HCT116 (cell line): ENCODE results near the gene HERPUD1. TPM values are rescaled to one million over a fixed set of nuclear protein-coding genes. Genes with fewer than 3 reads are reported as not detected.

Source experiments
- ATAC-seq: fragments of 200-7000 bp; cut with Tn5 transposase; 2 replicates; pipeline ENCODE4 v1.9.1; 2020; ENCODE audit warnings: mild to moderate bottlenecking, moderate library complexity
- BruUV-seq: library from RNA; stranded (reverse); fragments of 400-500 nt; replicated peaks from 2 replicates; lab custom pipeline; 2021; lab: Mats Ljungman, UMichigan
- CTCF ChIA-PET: fragments of 300-600 bp; sonication (Branson Sonifier 250); formaldehyde crosslinking; loops from one replicate; lab custom pipeline; 2021; ENCODE audit warnings: antibody characterized with exemption; lab: Charles Lee
- POLR2A ChIA-PET: fragments of 300-600, 350-600 bp; sonication (Branson Sonifier 250); formaldehyde crosslinking; loops from one replicate; lab custom pipeline; 2021; ENCODE audit warnings: antibody characterized with exemption; lab: Charles Lee
- RAD21 ChIA-PET, 2 experiments: fragments of 300-600 bp; sonication (Branson Sonifier 250); formaldehyde crosslinking; loops; one replicate each; lab custom pipeline; 2023; ENCODE audit warnings: low total read pairs in 2 of 2; ENCODE audit not compliant: uncharacterized antibody in 2 of 2, unreplicated experiment in 2 of 2, low non-redundant PET in 1 of 2; lab: Charles Lee
- DNase-seq: peaks from one replicate; pipeline ENCODE4 v3.0.0-alpha.2; 2010; ENCODE audit warnings: low read depth, low spot score
- H2AFZ ChIP-seq: fragments of 200-600 bp; shearing (Covaris generic), sonication (generic); 2 replicates; pipeline ENCODE4 v1.6.1; 2017; ENCODE audit warnings: low read depth, mixed run types, mixed read lengths, antibody characterized with exemption, low read length; ENCODE audit not compliant: poor library complexity, severe bottlenecking
- H3K27ac ChIP-seq: 2 replicates; pipeline ENCODE4 v1.5.1; 2012; ENCODE audit warnings: low read depth, low read length
- H3K27me3 ChIP-seq: fragments of 200-600 bp; sonication (generic); 2 replicates; pipeline ENCODE4 v1.6.1; 2016; ENCODE audit warnings: mixed run types, low read length, mixed read lengths; ENCODE audit not compliant: insufficient read depth
- H3K36me3 ChIP-seq, 2 experiments: fragments of 200-500 bp in 1 of 2; fragments of 200-600 bp in 1 of 2; sonication (Bioruptor generic) in 1 of 2; sonication (generic) in 1 of 2; 2 replicates each; pipeline versions ENCODE4 v1.5.1 to v1.6.1; 2014 to 2016; ENCODE audit warnings: low read length in 2 of 2, inconsistent platforms in 1 of 2, mixed read lengths in 1 of 2, mixed run types in 1 of 2; ENCODE audit not compliant: insufficient read depth in 2 of 2, control insufficient read depth in 1 of 2
- H3K4me1 ChIP-seq, 2 experiments: fragments of 200-600 bp in 1 of 2; sonication (generic) in 1 of 2; 2 replicates each; pipeline versions ENCODE4 v1.5.1 to v1.6.1; 2012 to 2017; ENCODE audit warnings: low read length in 2 of 2, inconsistent platforms in 1 of 2, mild to moderate bottlenecking in 1 of 2, mixed read lengths in 1 of 2, mixed run types in 1 of 2, moderate library complexity in 1 of 2; ENCODE audit not compliant: insufficient read depth in 2 of 2, control insufficient read depth in 1 of 2
- H3K4me2 ChIP-seq: fragments of 200-600 bp; sonication (generic); 2 replicates; pipeline ENCODE4 v1.6.1; 2017; ENCODE audit warnings: mixed run types, low read length, mixed read lengths
- H3K4me3 ChIP-seq, 2 experiments: fragments of 200-600 bp in 1 of 2; sonication (generic) in 1 of 2; replicated peaks in 1 of 2; 2 replicates each; pipeline ENCODE4 v1.5.1; 2011 to 2016; ENCODE audit warnings: low read length in 2 of 2, control low read depth in 1 of 2, low read depth in 1 of 2, mild to moderate bottlenecking in 1 of 2, mixed read lengths in 1 of 2, mixed run types in 1 of 2
- H3K79me2 ChIP-seq: fragments of 200-600 bp; sonication (generic); 2 replicates; pipeline ENCODE4 v1.6.1; 2017; ENCODE audit warnings: mild to moderate bottlenecking, mixed run types, low read length, moderate library complexity, mixed read lengths; ENCODE audit not compliant: insufficient read depth
- H3K9ac ChIP-seq: fragments of 200-600 bp; sonication (generic); 2 replicates; pipeline ENCODE4 v1.6.1; 2016; ENCODE audit warnings: low read length, mixed read lengths
- H3K9me2 ChIP-seq: fragments of 200-600 bp; sonication (generic), shearing (Covaris generic); 2 replicates; pipeline ENCODE4 v1.6.1; 2017; ENCODE audit warnings: mixed run types, mild to moderate bottlenecking, moderate library complexity; ENCODE audit not compliant: insufficient read depth
- H3K9me3 ChIP-seq, 2 experiments: fragments of 200-500 bp in 1 of 2; fragments of 200-600 bp in 1 of 2; sonication (Bioruptor generic) in 1 of 2; sonication (generic) in 1 of 2; 2 replicates each; pipeline ENCODE4 v1.6.1; 2014 to 2017; ENCODE audit warnings: low read length in 2 of 2, mixed read lengths in 2 of 2, inconsistent platforms in 1 of 2, low read depth in 1 of 2, mild to moderate bottlenecking in 1 of 2, mixed run types in 1 of 2, moderate library complexity in 1 of 2; ENCODE audit not compliant: control insufficient read depth in 1 of 2, insufficient read depth in 1 of 2
- H4K20me1 ChIP-seq: fragments of 200-600 bp; sonication (generic), shearing (Covaris generic); 2 replicates; pipeline ENCODE4 v1.6.1; 2017; ENCODE audit warnings: mixed run types, mild to moderate bottlenecking, moderate library complexity; ENCODE audit not compliant: insufficient read depth
- CEBPB ChIP-seq: IDR thresholded peaks from 2 replicates; pipeline ENCODE4 v1.6.1; 2012; ENCODE audit warnings: low read depth
- EGR1 ChIP-seq: IDR thresholded peaks from 2 replicates; pipeline ENCODE4 v1.6.1; 2012; ENCODE audit warnings: low read depth
- ELF1 ChIP-seq: IDR thresholded peaks from 2 replicates; pipeline ENCODE4 v1.6.1; 2012; ENCODE audit warnings: low read depth, borderline replicate concordance
- FOSL1 ChIP-seq: IDR thresholded peaks from 2 replicates; pipeline ENCODE4 v1.6.1; 2012; ENCODE audit warnings: low read depth
- JUND ChIP-seq: IDR thresholded peaks from 2 replicates; pipeline ENCODE4 v1.6.1; 2012
- POLR2A ChIP-seq: IDR thresholded peaks from 2 replicates; pipeline ENCODE4 v1.7.0; 2011; ENCODE audit warnings: borderline replicate concordance; ENCODE audit not compliant: insufficient read depth, insufficient read length; ENCODE audit errors: extremely low read depth
- POLR2AphosphoS5 ChIP-seq: IDR thresholded peaks from 2 replicates; pipeline ENCODE4 v1.6.1; 2011; ENCODE audit warnings: mild to moderate bottlenecking, low read depth, low read length, moderate library complexity
- RAD21 ChIP-seq: IDR thresholded peaks from 2 replicates; pipeline ENCODE4 v1.6.1; 2012; ENCODE audit warnings: low read depth, mild to moderate bottlenecking
- SIN3A ChIP-seq: IDR thresholded peaks from 2 replicates; pipeline ENCODE4 v1.6.1; 2012; ENCODE audit warnings: low read depth
- SP1 ChIP-seq: IDR thresholded peaks from 2 replicates; pipeline ENCODE4 v1.6.1; 2012; ENCODE audit warnings: low read depth
- SRF ChIP-seq: IDR thresholded peaks from 2 replicates; pipeline ENCODE4 v1.6.1; 2012; ENCODE audit warnings: low read depth
- YY1 ChIP-seq: IDR thresholded peaks from 2 replicates; pipeline ENCODE4 v1.6.1; 2011; ENCODE audit warnings: low read length, low read depth, moderate library complexity, mild to moderate bottlenecking; ENCODE audit not compliant: insufficient replicate concordance; ENCODE audit errors: extremely low read depth
- ZFX ChIP-seq: fragments of 450-650 bp; IDR thresholded peaks from 2 replicates; pipeline ENCODE4 v1.6.1; 2017
- ZNF274 ChIP-seq: fragments of 200-500 bp; sonication (Bioruptor generic); IDR thresholded peaks from 2 replicates; pipeline ENCODE4 v1.6.1; 2014; ENCODE audit warnings: mild to moderate bottlenecking, low read depth, low read length, inconsistent platforms
- intact Hi-C: fragments of 100-400 bp; cut with micrococcal nuclease; formaldehyde crosslinking; loops from 2 replicates; pipeline ENCODE4 v1.10.0; 2022
- total RNA-seq: library from RNA; stranded (reverse); gene quantifications from one replicate; pipeline ENCODE4 v1.2.1, GENCODE V29; 2021; ENCODE audit not compliant: unreplicated experiment
- TF ChIP-seq, protein P1 (sequence below): IDR thresholded peaks from 2 replicates; pipeline ENCODE4 v1.6.1; 2012; ENCODE audit warnings: low read depth
- TF ChIP-seq, protein P2 (sequence below): IDR thresholded peaks from 2 replicates; pipeline ENCODE4 v1.6.1; 2011; ENCODE audit warnings: mild to moderate bottlenecking, low read length, moderate library complexity; ENCODE audit not compliant: insufficient replicate concordance; ENCODE audit errors: extremely low read depth
- TF ChIP-seq, protein P3 (sequence below): IDR thresholded peaks from 2 replicates; pipeline ENCODE4 v1.6.1; 2012

HERPUD1 gene
- total RNA-seq, 1 experiment from 2014 or later, result 113 TPM

DNA sequence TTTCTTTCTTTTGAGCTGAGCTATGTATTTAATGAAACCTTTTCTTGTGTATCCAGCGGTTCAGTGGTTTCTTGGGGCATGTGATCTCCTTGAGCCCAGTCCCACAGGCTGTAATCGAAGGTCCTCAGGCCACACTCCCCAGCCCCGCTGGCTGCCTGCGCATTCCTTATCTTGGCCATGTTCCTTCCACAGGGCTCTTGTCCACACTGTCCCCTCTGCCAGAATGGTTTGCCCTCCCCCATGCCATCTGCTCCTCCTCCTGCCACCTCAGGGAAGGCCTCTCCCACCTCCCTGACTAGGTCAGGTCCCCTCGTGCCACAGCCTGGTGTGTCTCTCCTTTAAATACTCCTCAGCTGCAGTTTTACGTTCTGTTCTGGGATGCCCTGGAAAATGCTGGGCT lies 45.3 kb downstream of the HERPUD1 start:
- Histone ChIP-seq H3K9me2 (no peaks in the 10 kb centered on the region), H3K4me2 (no peak overlapping the region), H3K27ac (no peak overlapping the region), H3K27me3 (no peaks in the 10 kb centered on the region), H3K4me3 (no peak overlapping the region), H4K20me1 (no peaks in the 10 kb centered on the region), H3K9me3 (no peaks in the 10 kb centered on the region), H2AFZ (no peak overlapping the region), H3K79me2 (no peaks in the 10 kb centered on the region), H3K36me3 (no peaks in the 10 kb centered on the region), H3K9ac (no peak overlapping the region), H3K4me1 (no peaks in the 10 kb centered on the region)
- no TSS peak for BruUV-seq
- DNase-seq (no peak), ATAC-seq (no peak)
- CTCF ChIA-PET, result interaction anchor here (3.1 kb wide), 1 partner anchor 13 kb away, joined by 12 read pairs; no protein-coding TSS in a partner anchor
- RAD21 ChIA-PET, result no interaction called here
- intact Hi-C loops, result no loop called here
- POLR2A ChIA-PET, result no interaction called here
- TF ChIP-seq ZNF274, result no peak
- no peak for TF ChIP-seq SIN3A
- TF ChIP-seq, protein P1, sequence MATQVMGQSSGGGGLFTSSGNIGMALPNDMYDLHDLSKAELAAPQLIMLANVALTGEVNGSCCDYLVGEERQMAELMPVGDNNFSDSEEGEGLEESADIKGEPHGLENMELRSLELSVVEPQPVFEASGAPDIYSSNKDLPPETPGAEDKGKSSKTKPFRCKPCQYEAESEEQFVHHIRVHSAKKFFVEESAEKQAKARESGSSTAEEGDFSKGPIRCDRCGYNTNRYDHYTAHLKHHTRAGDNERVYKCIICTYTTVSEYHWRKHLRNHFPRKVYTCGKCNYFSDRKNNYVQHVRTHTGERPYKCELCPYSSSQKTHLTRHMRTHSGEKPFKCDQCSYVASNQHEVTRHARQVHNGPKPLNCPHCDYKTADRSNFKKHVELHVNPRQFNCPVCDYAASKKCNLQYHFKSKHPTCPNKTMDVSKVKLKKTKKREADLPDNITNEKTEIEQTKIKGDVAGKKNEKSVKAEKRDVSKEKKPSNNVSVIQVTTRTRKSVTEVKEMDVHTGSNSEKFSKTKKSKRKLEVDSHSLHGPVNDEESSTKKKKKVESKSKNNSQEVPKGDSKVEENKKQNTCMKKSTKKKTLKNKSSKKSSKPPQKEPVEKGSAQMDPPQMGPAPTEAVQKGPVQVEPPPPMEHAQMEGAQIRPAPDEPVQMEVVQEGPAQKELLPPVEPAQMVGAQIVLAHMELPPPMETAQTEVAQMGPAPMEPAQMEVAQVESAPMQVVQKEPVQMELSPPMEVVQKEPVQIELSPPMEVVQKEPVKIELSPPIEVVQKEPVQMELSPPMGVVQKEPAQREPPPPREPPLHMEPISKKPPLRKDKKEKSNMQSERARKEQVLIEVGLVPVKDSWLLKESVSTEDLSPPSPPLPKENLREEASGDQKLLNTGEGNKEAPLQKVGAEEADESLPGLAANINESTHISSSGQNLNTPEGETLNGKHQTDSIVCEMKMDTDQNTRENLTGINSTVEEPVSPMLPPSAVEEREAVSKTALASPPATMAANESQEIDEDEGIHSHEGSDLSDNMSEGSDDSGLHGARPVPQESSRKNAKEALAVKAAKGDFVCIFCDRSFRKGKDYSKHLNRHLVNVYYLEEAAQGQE, result no peak
- TF ChIP-seq ZFX, result no peak
- TF ChIP-seq SP1, result no peak
- no peak for TF ChIP-seq SRF
- no peak for TF ChIP-seq EGR1
- TF ChIP-seq POLR2AphosphoS5, result no peak
- TF ChIP-seq YY1, result no peak
- TF ChIP-seq RAD21, result no peak
- TF ChIP-seq FOSL1, result no peak
- TF ChIP-seq CEBPB, result no peak
- TF ChIP-seq, protein P2, sequence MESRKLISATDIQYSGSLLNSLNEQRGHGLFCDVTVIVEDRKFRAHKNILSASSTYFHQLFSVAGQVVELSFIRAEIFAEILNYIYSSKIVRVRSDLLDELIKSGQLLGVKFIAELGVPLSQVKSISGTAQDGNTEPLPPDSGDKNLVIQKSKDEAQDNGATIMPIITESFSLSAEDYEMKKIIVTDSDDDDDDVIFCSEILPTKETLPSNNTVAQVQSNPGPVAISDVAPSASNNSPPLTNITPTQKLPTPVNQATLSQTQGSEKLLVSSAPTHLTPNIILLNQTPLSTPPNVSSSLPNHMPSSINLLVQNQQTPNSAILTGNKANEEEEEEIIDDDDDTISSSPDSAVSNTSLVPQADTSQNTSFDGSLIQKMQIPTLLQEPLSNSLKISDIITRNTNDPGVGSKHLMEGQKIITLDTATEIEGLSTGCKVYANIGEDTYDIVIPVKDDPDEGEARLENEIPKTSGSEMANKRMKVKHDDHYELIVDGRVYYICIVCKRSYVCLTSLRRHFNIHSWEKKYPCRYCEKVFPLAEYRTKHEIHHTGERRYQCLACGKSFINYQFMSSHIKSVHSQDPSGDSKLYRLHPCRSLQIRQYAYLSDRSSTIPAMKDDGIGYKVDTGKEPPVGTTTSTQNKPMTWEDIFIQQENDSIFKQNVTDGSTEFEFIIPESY, result no peak
- TF ChIP-seq POLR2A, result no peak
- TF ChIP-seq, protein P3, sequence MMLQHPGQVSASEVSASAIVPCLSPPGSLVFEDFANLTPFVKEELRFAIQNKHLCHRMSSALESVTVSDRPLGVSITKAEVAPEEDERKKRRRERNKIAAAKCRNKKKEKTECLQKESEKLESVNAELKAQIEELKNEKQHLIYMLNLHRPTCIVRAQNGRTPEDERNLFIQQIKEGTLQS, result no peak
- TF ChIP-seq ELF1, result no peak
- TF ChIP-seq JUND, result no peak
